ENCODE results near the gene CAPN13. TPM values are rescaled to one million over a fixed set of nuclear protein-coding genes. Genes with fewer than 3 reads are reported as not detected.

CAPN13 gene, protein sequence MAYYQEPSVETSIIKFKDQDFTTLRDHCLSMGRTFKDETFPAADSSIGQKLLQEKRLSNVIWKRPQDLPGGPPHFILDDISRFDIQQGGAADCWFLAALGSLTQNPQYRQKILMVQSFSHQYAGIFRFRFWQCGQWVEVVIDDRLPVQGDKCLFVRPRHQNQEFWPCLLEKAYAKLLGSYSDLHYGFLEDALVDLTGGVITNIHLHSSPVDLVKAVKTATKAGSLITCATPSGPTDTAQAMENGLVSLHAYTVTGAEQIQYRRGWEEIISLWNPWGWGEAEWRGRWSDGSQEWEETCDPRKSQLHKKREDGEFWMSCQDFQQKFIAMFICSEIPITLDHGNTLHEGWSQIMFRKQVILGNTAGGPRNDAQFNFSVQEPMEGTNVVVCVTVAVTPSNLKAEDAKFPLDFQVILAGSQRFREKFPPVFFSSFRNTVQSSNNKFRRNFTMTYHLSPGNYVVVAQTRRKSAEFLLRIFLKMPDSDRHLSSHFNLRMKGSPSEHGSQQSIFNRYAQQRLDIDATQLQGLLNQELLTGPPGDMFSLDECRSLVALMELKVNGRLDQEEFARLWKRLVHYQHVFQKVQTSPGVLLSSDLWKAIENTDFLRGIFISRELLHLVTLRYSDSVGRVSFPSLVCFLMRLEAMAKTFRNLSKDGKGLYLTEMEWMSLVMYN
- not detected in 2 replicates for total RNA-seq

DNA sequence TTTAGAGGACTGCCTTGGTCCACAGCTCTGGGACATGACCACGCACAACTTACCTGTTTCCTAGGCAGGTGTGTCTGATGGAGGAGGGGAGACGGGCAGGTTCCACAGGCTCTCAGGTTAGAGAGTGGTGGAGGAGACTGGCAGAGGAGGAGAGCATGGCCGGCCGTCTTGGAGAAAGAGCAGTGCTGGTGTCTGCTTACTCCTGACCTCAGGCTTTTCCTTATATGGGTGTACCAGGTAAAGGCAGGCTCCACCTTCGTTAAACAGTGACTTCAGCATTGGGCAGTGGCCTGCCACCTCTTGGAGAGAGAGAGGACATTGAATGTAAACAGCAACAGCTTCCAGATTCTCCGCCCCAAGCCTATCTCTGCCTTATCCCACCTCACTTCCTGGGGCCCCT lies at the start of gene CAPN13:
TSS of gene CAPN13 (minus strand) at position 198 of the 400 bp plus-strand sequence. CDS start 20,121 bp downstream, outside the sequence.

Small RNAs within 50 kb of the gene (small RNA-seq; reads per million reads assigned to genes)
- not detected for gene AC092569.1 (ENCODE audit: low replicate concordance)
